HuH-7 (cell line): ENCODE measurements around the gene ISCA2.
"Not testable (repeated sequence)": the region's sequence is repeated elsewhere in the genome, so short reads cannot be mapped to it uniquely, and the experiment has no call there.

Experiments used
- DNase-seq: peaks from one replicate; pipeline ENCODE4 v3.0.0; 2011; ENCODE audit warnings: low spot score

The ISCA2 gene, protein sequence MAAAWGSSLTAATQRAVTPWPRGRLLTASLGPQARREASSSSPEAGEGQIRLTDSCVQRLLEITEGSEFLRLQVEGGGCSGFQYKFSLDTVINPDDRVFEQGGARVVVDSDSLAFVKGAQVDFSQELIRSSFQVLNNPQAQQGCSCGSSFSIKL

DNA sequence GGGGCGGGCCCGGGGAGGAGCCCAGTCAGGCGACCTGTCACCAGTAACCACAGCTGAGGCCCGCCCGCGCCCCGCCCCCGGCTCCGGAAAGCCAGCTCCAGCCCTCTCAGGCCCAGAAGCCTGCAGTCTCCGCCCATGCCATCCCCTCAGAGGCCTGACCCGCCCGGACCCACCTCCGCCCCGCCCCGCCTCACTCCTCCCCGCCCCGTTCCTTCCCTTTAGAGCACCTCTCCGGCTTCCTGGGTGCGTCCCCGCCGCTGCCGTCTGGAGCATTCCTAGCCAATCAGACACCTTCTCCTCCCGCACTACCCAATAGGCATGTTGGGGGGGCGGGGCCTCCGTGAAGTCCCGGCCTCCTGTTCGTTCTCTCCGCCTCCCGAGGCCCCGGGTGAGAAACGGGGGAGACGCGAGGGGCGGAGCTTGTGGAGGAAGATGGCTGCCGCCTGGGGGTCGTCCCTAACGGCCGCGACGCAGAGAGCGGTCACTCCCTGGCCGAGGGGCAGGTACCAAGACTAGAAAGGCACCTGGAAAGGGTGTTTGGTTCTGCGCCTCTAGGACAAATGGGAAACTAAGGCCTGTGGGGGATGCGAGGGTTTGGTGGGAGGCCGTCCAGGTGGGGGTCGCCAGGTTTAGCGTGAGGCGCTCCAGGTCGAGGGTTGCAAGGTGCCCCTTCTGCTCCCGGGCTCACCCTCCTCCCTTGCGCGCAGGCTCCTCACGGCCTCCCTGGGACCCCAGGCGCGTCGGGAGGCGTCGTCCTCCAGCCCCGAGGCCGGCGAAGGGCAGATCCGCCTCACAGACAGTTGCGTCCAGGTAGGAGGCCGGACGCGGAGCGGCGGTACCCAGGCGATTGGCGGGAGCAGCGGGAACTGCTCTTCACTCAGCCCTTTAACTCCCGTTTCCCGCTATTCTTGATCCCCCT is at the start of gene ISCA2:
Gene ISCA2, plus strand, starts transcription at position 423 of the 919 bp plus-strand sequence. Its CDS starts 10 bp downstream, at position 433.
- peak; percentile 97 for DNase-seq

DNA sequence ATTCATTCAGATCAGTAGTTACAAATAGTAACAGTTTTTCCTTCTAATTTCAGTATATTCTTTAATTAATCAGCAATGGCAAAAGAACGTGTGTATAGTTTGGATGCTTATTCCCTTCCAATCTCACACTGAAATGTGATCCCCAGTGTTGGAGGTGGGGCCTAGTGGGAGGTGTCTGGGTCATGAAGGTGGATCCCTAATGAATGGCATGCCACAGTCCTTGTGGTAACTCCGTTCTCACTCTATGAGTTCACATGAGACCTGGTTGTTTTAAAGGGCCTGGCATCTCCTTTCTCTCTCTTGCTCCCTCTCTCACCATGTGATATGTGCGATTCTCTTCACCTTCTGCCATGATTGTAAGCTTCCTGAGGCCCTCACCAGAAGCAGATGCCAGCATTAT is 48.7 kb upstream of the ISCA2 start:
- no peak for DNase-seq

DNA sequence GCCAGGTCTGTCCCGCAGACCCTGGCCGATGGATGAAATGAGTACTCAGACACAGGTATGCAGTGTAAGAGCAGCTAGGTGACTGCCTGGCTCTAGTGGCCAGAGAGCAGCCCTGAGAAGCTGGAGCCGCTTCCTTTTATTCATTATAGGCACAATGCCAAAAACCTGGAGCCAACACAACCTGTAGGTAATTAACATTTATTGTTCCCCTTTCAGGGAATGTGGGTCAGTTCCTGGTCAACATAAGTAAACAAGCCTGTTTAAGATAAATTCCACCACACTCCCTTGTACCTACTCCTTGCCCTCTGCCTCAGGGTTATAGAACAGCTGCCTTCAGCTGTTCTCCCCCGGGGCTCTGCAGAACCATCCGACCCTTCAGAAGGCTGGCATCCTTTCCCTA is 39.2 kb upstream of the ISCA2 start:
- not testable (repeated sequence) for DNase-seq

DNA sequence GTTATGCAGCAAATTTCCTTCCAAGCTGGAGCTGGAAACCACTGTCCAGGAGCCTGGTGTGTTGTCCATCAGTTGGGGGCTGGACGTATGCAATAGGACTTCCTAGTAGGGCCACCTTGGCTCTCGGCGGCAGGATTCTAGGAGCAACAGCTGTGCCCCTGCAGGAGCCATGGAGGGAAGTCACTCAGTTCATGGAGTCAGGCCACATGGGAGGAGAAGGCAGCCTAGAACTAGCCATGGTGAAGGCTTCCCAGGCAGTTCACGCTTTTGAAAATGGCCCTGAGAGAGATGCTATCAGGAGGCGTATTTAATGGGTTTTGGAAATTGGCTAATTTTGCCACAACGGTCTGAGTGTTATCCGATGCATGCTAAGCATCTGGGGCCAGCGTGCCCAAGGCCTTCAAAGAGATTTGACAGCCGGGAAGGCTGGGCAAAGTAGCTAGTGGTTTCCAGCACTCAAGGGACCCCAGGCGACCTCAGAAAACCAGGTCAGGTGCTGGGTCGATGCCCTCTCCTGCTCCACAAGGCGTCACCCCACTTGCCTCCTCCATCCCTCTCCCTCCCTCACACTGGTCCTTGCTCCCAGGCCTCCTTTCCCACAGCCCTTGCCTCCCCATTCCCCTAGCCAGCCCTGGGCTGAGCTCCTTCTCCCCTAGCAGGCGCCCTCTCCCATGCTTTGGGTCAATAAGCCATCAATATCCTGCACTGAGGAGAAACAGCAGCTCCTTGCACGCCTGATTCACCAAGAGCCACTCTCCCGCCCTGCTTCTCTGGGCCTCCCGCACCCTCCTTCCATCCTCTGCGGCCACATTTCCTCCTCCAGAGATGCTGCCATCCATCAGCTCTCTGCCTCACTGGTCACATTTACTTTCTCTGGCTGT is 36.6 kb upstream of the ISCA2 start:
- no peak for DNase-seq

DNA sequence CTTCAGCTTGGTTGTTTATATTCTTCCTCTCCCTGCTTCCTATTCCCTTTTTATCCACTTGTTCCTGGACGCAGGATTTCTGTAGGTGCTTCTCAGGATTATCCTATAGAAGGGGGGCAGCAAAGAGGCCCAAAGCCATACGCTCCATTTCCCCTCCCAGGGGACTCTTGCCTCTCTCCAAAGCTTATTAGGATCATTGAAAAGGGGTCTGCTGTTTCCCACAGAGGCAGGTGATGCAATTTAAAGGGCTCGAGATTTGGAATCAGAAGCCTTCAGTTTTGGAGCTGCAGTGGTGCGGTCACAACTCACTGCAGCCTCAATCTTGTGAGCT is 36.0 kb upstream of the ISCA2 start:
- DNase-seq: no peak

DNA sequence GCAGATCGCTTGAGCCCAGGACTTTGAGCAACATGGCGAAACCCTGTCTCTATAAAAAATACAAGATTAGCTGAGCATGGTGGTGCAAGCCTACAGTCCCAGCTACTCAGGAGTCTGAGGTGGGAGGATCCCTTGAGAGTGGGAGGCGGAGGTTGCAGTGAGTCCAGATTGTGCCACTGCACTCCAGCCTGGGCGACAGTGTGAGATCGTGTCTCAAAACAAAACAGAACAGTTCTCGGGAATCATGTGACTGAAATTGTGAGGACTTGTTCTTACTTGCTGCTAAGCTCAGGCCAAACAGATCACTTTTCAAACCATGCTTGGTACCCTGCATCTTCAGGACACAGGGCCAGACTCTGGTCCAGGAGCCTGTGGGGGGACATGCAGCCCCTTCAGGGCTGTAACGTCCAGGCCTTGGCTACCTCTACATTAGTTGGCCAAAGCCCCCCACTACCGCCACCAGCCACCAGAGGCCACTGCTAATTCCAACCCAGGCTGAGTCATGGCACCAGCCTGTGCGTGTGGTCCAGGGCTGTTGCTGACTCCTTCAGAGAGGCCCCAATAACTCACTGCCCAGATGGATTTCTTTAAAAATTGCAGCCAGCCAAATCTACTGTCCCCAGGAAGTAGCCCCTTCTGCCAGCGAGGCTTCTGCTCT is 34.1 kb upstream of the ISCA2 start:
- peak; percentile 51 for DNase-seq

DNA sequence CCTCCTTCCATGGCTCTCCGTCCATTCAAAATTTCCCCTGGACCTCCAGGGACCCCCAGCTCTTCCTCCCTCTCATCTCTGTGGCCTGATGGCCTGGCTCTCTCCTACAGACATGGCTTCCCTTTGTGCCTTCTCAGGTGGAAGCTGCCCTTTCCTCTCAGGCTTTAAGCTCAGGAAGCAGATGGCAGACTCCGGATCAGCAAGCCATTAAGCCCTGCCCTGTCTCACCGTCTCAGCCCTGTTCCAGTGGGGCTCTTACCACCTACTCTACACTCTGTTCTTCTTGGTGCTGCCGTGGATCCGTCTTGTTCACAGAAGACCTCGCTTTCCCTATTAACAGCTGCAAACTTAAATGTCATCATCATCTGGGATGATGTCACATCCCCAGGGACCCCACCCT is 33.6 kb upstream of the ISCA2 start:
- DNase-seq: no peak

DNA sequence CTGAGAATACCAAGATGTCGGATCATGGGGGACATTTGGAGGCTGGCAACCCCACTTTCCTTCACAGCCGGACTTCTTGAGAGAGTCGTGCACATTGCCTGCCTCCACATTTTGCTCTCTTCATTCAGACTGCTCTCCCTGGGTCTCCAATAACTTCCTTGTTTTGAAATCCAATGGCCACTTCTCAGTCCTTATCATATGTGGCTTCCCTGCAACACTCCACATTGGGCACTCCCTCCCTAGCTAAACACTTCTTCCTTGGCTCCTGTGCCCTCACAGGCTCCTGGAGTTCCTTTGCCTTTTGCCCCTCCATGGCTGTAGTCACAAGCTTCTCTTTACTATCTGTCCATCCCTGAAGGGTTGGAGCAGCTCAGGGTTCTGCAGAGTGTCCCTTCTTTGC is 30.6 kb upstream of the ISCA2 start:
- DNase-seq: no peak

DNA sequence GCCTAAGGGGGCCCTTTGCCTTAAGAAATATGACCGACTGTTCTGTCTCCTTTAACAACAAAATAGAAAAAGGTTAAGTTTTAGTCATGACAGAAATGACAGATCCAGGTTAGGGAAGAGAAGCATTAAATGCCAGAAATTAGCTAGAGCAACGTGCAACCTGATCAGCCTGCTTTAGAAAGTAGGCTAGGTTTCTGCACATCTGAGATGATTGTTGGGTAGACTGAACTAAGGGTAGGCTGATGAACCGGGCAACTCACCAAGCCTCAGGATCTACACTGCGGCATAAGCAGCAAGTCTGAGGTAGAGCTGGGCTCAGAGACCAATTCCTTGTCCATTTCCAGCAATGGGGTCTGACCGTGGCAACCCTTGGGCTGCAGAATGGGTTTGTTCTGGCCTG is 29.9 kb upstream of the ISCA2 start:
- DNase-seq: no peak

DNA sequence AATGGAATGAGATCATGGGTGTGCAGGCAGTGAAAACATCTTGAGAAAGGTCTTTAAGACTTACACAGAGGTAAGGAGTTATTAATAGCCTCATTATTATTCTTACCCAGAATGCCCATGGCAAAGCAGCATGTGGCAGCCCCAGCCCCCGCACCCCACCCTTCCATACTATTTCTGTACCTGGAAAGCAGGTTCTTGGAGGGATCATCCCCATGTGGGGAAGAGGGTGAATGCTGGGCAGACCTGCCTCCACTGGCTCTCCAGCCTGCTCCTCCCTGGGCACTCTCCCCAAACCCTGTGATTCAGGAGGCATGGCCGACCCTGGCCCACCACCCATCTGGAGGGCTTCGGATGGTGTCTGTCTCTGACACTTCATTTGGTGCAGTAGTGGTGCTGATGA is 28.8 kb upstream of the ISCA2 start:
- no peak for DNase-seq

DNA sequence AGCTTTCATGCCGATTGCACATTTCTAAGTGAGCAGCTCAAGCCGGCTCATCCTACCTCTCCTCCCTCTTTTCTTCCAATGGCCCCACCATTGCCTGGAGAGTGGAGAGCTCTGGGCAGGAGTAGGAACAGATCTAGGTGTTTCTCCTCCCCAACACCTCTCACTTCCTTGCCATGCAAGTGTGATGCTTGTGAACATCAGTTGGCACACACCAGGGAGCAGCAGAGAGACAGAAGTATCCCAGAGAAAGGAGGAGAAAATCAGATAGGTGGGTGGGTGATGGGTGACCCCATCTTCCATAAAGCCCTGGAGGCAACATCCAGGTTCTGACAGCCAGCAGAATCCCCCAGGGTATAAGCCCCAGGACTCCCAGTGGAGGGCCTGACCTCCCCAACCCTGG is 28.2 kb upstream of the ISCA2 start:
- DNase-seq: no peak

DNA sequence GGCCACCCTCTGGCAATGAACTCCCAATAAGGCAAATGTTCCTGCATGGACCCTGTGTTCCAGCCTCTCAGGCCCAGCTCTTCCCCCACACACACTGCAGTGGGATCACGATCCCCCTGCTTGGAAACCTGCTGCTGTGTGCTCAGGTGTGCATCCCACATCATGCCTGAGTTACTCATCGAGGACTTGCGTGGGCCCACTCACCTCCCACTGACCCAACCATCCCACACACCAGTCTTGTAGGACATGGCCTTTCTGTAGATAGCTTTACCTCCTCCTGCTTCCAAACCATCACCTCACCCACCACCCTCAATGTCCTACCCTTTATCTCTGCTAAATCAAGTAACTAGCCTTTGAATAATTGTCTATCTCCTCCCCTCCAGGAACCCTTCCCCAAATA is 25.1 kb upstream of the ISCA2 start:
- DNase-seq: no peak

DNA sequence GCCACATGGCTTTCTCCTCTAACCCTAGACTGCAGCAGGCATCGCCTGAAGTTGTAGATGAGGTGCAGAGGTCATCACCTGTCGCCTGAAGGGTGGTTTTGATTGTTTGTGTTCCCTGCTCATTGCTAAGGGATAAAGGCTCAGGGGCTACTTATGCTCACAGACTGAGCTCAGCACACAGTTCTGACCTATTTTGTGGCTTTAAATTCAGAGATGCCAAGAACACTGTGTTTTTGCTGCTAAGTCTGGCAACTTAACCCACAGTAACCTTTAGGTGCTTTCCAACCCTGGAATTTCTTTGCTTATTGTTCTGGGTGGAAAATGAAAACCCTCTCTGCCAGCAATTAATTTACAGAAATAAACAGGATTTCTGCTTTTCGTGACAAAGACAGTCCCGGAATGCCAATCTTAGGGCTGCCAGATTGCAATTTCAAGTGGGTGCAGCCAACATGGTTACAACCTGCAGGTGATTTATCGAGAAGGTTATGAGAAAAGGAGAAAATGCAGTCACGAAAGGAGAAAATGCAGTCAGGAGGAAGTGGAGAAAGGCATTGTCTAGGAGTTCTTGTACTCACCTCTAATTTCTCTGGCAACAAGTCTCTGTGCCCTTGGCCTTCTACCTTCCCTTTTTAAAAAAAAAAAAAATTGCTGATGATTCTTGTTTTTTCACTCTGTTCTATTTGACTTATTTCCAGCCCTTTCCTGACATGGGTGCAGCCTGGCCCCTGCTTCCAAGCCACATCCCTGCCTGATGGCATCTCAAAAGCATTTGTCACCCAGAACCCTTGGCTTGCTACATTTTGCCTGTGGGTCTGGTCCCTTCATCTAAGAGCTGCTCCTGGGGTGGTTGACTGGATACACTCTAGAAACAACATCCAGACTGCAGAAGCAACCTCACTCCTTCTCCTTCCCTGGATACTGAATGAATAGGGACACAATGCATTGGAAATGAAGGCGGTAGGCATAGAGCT is 23.7 kb upstream of the ISCA2 start:
- DNase-seq: no peak

DNA sequence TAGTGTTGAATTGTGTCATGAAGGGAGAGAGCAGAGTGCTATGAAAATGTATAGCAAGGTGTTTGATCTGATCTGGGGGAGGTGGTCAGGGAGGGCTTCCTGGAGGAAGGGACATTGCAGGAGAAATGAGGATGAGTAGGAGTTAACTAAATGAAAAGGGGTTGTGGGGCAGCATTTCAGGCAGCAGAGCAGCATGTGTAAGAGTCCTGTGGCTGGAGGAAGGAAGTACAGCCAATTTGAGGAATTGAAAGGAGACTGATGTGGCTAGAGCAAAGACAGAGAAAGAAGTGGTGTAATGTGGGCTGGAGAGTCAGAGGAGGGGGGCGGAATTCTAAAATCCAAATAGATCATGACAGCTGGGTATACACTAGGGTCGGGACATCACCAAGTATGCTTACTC is 21.0 kb upstream of the ISCA2 start:
- DNase-seq: no peak

DNA sequence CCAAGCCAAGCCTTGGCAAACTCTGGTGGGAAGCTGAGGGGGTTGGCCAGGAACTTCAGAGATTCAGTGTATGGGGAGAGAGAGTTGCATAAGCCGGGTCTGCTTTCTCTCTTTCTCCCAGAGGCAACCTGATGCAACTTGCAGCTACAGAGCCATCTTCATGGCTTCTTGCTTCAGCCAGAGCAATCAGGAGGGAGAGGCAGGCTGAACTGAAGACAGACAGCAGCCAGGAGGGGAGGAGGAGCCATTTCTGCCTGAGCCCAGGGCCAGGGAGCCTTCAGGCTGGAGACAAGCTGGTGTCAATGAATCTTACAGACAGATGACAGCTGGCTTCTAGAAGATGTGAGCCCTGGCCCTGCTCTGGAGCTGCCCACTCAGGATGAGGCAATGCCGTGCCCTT is 19.2 kb upstream of the ISCA2 start:
- DNase-seq: no peak

DNA sequence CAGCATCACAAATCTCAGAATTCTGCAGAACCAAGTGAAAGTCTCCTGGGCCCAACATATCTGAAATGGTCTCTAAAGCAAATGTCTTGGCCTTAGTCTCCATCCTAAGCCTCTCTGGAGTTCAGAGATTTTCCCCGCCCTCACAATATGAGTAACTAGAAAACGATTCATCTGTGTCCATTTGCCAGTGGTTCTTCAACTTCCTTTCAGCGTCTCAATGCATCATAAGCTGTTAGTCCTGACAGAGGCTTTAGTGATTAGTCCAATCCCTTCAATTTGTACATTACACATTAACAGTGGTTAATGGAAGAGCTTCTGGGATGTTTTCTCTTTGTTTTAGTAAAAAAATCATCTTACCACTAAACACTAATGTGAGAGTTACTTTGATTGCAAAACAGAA is 17.9 kb upstream of the ISCA2 start:
- DNase-seq: no peak

DNA sequence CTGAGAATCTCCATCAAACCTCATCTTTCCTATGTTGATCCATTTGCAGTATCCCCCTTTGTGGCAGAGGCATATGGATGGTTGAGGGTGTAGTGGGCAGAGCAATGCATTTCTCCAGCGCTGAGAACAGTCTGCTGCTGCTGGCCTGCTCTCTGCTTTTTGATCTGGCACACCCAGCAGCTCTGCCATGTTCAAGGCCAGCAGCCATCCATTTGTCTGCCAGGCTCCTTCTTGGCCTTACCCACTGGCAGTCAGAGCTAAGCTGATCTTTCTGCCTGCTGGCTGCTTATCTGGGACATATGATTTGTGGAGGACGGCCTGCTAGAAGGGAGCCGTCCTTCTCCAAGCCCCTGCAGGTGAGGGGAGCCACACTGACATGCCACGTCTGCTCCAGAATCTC is 17.5 kb upstream of the ISCA2 start:
- no peak for DNase-seq

DNA sequence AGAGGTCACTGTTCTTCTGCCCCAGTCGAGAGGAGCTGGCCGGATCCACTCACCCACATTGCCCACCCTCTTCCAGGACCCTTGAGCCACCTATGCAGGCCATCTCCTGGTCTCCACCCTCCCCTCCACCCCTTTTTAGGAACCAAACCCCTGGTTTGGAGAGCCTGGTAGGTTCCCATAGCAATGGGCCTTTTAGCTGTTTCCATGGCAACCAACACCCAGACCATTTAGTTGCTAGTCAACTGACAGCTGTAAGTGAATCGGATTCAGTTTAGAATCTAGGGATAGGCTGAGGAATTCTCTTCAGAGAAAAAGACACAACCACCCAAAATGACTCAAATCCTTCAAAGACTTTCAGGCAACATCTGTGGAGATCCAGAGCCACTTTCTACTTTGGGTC is 17.0 kb upstream of the ISCA2 start:
- DNase-seq: no peak

DNA sequence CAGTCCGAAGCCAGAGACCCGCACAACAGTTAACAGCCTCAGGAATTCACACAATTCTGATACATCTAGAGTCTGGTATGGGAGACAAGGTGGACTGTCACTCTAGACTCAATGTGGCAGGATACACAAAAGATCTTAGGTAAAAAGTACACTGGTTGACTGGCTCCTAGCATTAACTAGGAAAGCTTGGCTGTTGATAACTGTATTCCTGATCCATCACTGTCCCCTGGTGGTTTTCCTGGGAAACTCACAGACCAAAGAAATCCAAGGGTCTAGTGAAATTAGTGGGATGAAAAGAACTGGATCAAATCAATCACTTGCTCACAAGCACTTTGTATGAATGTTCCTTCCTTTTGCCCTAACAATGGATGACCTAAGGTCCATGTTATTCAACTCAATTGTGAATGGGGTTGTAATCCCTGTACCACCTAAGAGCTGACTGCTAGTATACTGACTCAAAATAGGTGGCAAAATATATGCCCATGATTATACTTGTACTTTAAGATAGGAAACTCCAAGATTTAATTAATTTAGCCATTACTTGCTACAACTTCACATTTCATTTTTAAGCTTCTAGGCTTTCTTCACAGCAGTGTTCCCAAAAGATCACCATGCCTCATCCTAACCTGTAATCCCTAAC is 14.4 kb upstream of the ISCA2 start:
- DNase-seq: peak; percentile 12

DNA sequence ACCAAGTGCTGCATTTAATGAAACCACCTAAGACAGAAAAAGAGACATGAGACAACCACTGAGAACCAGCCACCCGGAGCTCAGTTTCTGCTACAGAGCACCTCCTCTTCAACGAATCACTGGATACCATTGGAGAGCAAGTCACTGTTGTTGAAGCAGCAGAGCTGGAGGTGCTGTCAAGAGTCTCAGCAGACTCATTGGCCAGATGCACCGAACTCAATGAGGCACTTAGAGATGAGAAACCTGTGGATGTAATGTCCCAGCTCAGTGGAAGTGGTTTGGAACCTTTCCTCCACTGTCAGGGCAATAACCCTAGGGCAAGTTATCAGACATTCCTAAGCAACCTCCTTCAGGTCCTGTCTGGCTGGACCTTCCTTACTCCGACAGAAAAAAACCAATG is 13.5 kb upstream of the ISCA2 start:
- DNase-seq: no peak

DNA sequence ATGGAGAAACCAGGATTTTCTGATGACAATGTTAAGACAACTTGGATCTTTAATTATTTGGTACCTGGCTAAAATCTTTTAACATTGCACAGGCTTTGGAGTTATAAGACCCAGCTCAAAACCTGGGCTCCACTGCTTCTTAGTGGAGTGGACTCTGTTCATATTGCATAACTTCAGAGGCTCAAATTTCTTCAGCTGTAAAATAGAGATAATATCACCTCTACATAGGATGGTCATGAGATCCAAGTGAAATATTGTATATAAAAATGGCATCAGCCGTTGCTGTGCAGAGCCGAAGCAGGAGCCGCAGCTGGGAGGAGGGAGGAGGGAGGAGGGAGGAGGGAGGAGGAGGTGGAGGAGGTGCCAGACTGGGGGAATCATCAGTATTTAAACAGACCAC is 11.0 kb upstream of the ISCA2 start:
- DNase-seq: no peak
